Stimulated activated CD8-positive, alpha-beta memory T cell treated with anti-CD3 and anti-CD28 coated beads, Interleukin-15, amount 100 ng/mL, for 24 hours (primary cell): ENCODE measurements around the gene LRFN2.

Experiments used
- DNase-seq: peaks from one replicate; pipeline ENCODE4 v3.0.0-alpha.2; 2020; ENCODE audit warnings: low read depth

The LRFN2 gene

GRCh38 chr6:40349123-40349900 lies 237.9 kb downstream of the LRFN2 start:
- DNase-seq: no peak

- no peak for DNase-seq
Measured at GRCh38 chr6:40348591-40348990, 238.6 kb downstream of the LRFN2 start.

- no peak for DNase-seq
Measured at GRCh38 chr6:40347571-40348011, 239.6 kb downstream of the LRFN2 start.

GRCh38 chr6:40346246-40346645 lies 240.9 kb downstream of the LRFN2 start:
- no peak for DNase-seq

GRCh38 chr6:40344566-40345167 lies 242.5 kb downstream of the LRFN2 start:
- no peak for DNase-seq

- DNase-seq: no peak
Measured at GRCh38 chr6:40343877-40344565, 243.1 kb downstream of the LRFN2 start.

GRCh38 chr6:40343318-40343876 lies 243.8 kb downstream of the LRFN2 start:
- no peak for DNase-seq

- DNase-seq: no peak
Measured at GRCh38 chr6:40342723-40343122, 244.4 kb downstream of the LRFN2 start.

- no peak for DNase-seq
Measured at GRCh38 chr6:40341726-40342125, 245.4 kb downstream of the LRFN2 start.
